Ovary (tissue), 3 donors: ENCODE results near the gene BST1.

ENCODE experiments used
- EP300 ChIP-seq: sonication (generic); formaldehyde crosslinking; IDR thresholded peaks from one replicate; pipeline ENCODE4 v1.6.1; 2017; ENCODE audit warnings: antibody characterized with exemption
- POLR2A ChIP-seq: fragments of 450-650 bp; IDR thresholded peaks from one replicate; pipeline ENCODE4 v1.6.1; 2017; ENCODE audit warnings: antibody characterized with exemption, mild to moderate bottlenecking, moderate library complexity
- TF ChIP-seq, protein P1 (sequence below), 3 donors: fragments of 450-650 bp in 2 of 3; fragments of 200-600 bp in 1 of 3; IDR thresholded peaks; one replicate each; pipeline versions ENCODE4 v1.5.1 to v1.8.0; 2016 to 2022; ENCODE audit warnings: antibody characterized with exemption in 3 of 3, mild to moderate bottlenecking in 1 of 3
- donor health status: DM: no; HTN: no; CAD: no.

DNA sequence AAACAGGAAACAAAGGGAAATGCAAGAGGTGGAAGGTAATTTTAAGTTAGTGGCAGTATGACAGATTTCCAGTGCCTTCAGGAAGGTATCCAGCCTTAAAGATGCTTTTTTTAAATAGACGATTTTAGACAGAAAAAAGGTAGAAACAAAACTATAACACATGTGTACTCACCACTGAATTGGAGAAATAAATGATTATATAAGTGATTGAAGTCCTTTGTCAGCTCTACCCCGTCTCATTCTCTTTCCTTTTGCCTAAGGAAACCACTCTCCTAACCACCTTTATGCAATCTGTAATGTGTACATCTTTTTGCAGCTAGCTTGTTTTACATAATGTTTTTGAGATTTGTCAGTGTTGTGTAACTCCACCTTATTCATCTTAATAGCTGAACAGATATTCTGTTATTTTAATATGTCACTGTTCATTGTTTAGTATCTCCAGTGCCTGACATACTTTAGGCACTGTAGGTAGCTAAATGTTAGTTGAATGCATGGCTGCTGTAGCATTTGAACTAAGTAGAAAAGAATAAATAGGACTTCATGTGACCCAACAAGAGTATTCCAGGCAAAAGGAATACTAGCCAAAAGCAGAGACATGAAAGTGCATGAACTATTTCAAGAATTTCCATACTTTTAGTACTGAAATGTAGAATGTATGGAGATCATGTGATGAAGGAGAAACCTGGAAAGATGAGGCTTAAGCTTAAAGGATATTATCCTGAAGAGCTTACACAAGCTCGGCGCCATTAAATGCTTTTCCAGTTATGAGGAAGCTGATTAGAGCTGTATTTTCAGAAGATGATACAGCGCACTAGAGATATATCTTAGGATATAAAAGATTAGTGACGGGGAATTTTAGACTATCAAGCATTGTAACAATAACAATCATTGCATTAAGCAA lies 20.4 kb upstream of the BST1 start:
- TF ChIP-seq POLR2A (no peak), EP300 (no peak)
- TF ChIP-seq, protein P1, sequence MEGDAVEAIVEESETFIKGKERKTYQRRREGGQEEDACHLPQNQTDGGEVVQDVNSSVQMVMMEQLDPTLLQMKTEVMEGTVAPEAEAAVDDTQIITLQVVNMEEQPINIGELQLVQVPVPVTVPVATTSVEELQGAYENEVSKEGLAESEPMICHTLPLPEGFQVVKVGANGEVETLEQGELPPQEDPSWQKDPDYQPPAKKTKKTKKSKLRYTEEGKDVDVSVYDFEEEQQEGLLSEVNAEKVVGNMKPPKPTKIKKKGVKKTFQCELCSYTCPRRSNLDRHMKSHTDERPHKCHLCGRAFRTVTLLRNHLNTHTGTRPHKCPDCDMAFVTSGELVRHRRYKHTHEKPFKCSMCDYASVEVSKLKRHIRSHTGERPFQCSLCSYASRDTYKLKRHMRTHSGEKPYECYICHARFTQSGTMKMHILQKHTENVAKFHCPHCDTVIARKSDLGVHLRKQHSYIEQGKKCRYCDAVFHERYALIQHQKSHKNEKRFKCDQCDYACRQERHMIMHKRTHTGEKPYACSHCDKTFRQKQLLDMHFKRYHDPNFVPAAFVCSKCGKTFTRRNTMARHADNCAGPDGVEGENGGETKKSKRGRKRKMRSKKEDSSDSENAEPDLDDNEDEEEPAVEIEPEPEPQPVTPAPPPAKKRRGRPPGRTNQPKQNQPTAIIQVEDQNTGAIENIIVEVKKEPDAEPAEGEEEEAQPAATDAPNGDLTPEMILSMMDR (IDR thresholded peaks at IDR 0.05) = no peak
